B cell (primary cell): Measurements from ENCODE around the gene KCNIP2.

Experiments
- EZH2 ChIP-seq: IDR thresholded peaks from 2 replicates; pipeline ENCODE4 v1.6.1; 2012; ENCODE audit warnings: borderline replicate concordance, low read depth, mild to moderate bottlenecking, moderate library complexity, low read length; ENCODE audit not compliant: insufficient read depth, poor library complexity, severe bottlenecking
- TF ChIP-seq, protein P1 (sequence below): fragments of 200-600 bp; IDR thresholded peaks from one replicate; pipeline ENCODE4 v1.8.0; 2022; ENCODE audit warnings: antibody characterized with exemption, mild to moderate bottlenecking

DNA sequence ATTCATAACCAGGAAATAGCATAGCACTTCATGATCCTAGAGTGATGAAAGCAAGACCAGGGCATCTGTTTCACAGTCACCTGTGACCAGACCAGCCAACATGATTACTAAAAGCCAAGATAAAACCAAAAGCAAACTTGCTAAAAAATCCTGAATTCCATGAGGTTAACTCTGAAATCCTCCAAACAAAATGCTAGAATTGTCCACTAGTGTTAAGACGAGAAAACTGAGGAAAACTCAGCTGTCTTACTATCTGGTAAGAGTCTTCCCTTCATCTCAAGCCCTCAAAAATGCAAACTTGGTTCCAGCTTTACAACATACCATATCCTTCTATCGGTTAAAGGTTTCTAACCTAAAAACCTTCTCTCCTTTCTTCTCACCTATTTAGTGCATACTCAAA, 59.0 kb downstream of the KCNIP2 start:
- TF ChIP-seq, protein P1, sequence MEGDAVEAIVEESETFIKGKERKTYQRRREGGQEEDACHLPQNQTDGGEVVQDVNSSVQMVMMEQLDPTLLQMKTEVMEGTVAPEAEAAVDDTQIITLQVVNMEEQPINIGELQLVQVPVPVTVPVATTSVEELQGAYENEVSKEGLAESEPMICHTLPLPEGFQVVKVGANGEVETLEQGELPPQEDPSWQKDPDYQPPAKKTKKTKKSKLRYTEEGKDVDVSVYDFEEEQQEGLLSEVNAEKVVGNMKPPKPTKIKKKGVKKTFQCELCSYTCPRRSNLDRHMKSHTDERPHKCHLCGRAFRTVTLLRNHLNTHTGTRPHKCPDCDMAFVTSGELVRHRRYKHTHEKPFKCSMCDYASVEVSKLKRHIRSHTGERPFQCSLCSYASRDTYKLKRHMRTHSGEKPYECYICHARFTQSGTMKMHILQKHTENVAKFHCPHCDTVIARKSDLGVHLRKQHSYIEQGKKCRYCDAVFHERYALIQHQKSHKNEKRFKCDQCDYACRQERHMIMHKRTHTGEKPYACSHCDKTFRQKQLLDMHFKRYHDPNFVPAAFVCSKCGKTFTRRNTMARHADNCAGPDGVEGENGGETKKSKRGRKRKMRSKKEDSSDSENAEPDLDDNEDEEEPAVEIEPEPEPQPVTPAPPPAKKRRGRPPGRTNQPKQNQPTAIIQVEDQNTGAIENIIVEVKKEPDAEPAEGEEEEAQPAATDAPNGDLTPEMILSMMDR = no peak
- no peak for TF ChIP-seq EZH2
